ENCODE measurements around the gene ITSN2.

DNA sequence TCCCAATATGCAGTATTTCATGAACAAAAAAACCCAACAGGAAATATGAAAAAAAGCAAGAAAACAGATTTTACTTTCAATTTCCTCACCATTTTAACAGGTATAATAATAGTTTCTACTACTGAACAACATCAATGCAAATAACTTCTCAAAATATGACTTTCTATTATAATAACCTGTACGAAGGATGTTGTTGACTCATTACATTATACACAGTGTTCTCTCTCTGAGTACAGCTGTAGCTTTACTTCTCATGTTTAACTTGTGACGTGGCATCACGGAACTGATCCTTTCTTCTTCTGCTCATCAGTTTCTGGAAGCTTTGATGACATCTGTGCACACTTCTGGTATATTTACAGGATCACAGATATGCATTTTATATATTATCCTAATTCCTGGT, 145.5 kb downstream of the ITSN2 start:
- TF ChIP-seq, protein P1, sequence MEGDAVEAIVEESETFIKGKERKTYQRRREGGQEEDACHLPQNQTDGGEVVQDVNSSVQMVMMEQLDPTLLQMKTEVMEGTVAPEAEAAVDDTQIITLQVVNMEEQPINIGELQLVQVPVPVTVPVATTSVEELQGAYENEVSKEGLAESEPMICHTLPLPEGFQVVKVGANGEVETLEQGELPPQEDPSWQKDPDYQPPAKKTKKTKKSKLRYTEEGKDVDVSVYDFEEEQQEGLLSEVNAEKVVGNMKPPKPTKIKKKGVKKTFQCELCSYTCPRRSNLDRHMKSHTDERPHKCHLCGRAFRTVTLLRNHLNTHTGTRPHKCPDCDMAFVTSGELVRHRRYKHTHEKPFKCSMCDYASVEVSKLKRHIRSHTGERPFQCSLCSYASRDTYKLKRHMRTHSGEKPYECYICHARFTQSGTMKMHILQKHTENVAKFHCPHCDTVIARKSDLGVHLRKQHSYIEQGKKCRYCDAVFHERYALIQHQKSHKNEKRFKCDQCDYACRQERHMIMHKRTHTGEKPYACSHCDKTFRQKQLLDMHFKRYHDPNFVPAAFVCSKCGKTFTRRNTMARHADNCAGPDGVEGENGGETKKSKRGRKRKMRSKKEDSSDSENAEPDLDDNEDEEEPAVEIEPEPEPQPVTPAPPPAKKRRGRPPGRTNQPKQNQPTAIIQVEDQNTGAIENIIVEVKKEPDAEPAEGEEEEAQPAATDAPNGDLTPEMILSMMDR (IDR thresholded peaks at IDR 0.05) = no peak
- TF ChIP-seq POLR2A (IDR thresholded peaks at IDR 0.05) = no peak

All from body of pancreas (tissue), 4 donors.